OCI-LY1 (cell line): ENCODE results near the gene KLHL40.

Experiments used
- H2AFZ ChIP-seq: fragments of 200-600 bp; sonication (generic), shearing (Covaris generic); 2 replicates; pipeline ENCODE4 v1.6.0; 2014; ENCODE audit warnings: antibody characterized with exemption, mild to moderate bottlenecking, low read length
- H3F3A ChIP-seq: fragments of 200-600 bp; sonication (generic), shearing (Covaris generic); 2 replicates; pipeline ENCODE4 v1.6.0; 2014; ENCODE audit warnings: mild to moderate bottlenecking, antibody characterized with exemption, low read length, moderate library complexity; ENCODE audit not compliant: insufficient read depth
- H3K27ac ChIP-seq: fragments of 200-600 bp; sonication (generic); 2 replicates; pipeline ENCODE4 v1.5.1; 2014; ENCODE audit warnings: low read length, mixed run types, mild to moderate bottlenecking, low read depth; ENCODE audit not compliant: poor library complexity, severe bottlenecking
- H3K27me3 ChIP-seq: fragments of 200-600 bp; sonication (generic); 2 replicates; pipeline ENCODE4 v1.6.0; 2014; ENCODE audit warnings: antibody characterized with exemption, mild to moderate bottlenecking, low read length, moderate library complexity; ENCODE audit not compliant: insufficient read depth
- H3K36me3 ChIP-seq: fragments of 200-600 bp; sonication (generic); 2 replicates; pipeline ENCODE4 v1.6.1; 2014; ENCODE audit warnings: mild to moderate bottlenecking, antibody characterized with exemption, low read length, moderate library complexity, mixed read lengths; ENCODE audit not compliant: insufficient read depth
- H3K4me1 ChIP-seq: fragments of 200-600 bp; sonication (generic); 2 replicates; pipeline ENCODE4 v1.5.1; 2014; ENCODE audit warnings: mild to moderate bottlenecking, low read length, moderate library complexity; ENCODE audit not compliant: insufficient read depth, severe bottlenecking
- H3K4me2 ChIP-seq: fragments of 200-600 bp; sonication (generic), shearing (Covaris generic); 2 replicates; pipeline ENCODE4 v1.6.1; 2014; ENCODE audit warnings: low read length
- H3K4me3 ChIP-seq: fragments of 200-600 bp; sonication (generic); 2 replicates; pipeline ENCODE4 v1.5.1; 2014; ENCODE audit warnings: low read length, low read depth, mild to moderate bottlenecking, mixed read lengths; ENCODE audit not compliant: poor library complexity, severe bottlenecking
- H3K79me2 ChIP-seq: fragments of 200-600 bp; shearing (Covaris generic); 2 replicates; pipeline ENCODE4 v1.6.1; 2016; ENCODE audit warnings: mixed run types, low read length, mixed read lengths; ENCODE audit not compliant: insufficient read depth
- H3K9ac ChIP-seq: fragments of 200-600 bp; sonication (generic), shearing (Covaris generic); 2 replicates; pipeline ENCODE4 v1.6.1; 2014; ENCODE audit warnings: mild to moderate bottlenecking, low read length, mixed read lengths
- H3K9me2 ChIP-seq: fragments of 200-600 bp; sonication (generic), shearing (Covaris generic); 2 replicates; pipeline ENCODE4 v1.6.1; 2014; ENCODE audit warnings: low read depth, mild to moderate bottlenecking, low read length, mixed read lengths
- H3K9me3 ChIP-seq: fragments of 200-600 bp; shearing (Covaris generic); 2 replicates; pipeline ENCODE4 v1.6.1; 2014; ENCODE audit warnings: low read length, mixed read lengths
- H4K20me1 ChIP-seq: fragments of 200-600 bp; sonication (generic), shearing (Covaris generic); 2 replicates; pipeline ENCODE4 v1.6.0; 2016; ENCODE audit warnings: mild to moderate bottlenecking, low read length; ENCODE audit not compliant: insufficient read depth
- EZH2 ChIP-seq: fragments of 200-600 bp; sonication (generic), shearing (Covaris generic); IDR thresholded peaks from 2 replicates; pipeline ENCODE4 v1.8.0; 2017; ENCODE audit warnings: borderline replicate concordance, mixed run types, mild to moderate bottlenecking, antibody characterized with exemption, low read length, moderate library complexity, mixed read lengths
- TF ChIP-seq, protein P1 (sequence below): fragments of 200-600 bp; sonication (generic), shearing (Covaris generic); IDR thresholded peaks from 2 replicates; pipeline ENCODE4 v1.5.1; 2017; ENCODE audit warnings: mild to moderate bottlenecking, antibody characterized with exemption, low read length, moderate library complexity, mixed read lengths

Gene KLHL40

GRCh38 chr3:42647821-42648459, 37.4 kb upstream of the KLHL40 start:
- no peak overlapping the region for H3K4me3 ChIP-seq
- no peaks in the 10 kb centered on the region for H3K4me1 ChIP-seq
- no peaks in the 10 kb centered on the region for H3F3A ChIP-seq
- TF ChIP-seq EZH2: no peak
- TF ChIP-seq, protein P1, sequence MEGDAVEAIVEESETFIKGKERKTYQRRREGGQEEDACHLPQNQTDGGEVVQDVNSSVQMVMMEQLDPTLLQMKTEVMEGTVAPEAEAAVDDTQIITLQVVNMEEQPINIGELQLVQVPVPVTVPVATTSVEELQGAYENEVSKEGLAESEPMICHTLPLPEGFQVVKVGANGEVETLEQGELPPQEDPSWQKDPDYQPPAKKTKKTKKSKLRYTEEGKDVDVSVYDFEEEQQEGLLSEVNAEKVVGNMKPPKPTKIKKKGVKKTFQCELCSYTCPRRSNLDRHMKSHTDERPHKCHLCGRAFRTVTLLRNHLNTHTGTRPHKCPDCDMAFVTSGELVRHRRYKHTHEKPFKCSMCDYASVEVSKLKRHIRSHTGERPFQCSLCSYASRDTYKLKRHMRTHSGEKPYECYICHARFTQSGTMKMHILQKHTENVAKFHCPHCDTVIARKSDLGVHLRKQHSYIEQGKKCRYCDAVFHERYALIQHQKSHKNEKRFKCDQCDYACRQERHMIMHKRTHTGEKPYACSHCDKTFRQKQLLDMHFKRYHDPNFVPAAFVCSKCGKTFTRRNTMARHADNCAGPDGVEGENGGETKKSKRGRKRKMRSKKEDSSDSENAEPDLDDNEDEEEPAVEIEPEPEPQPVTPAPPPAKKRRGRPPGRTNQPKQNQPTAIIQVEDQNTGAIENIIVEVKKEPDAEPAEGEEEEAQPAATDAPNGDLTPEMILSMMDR: no peak
- no peaks in the 10 kb centered on the region for H3K27me3 ChIP-seq
- no peak overlapping the region for H2AFZ ChIP-seq
- H4K20me1 ChIP-seq: no peaks in the 10 kb centered on the region
- H3K4me2 ChIP-seq: no peak overlapping the region
- peaks cover 62% of the 10 kb centered on the region for H3K36me3 ChIP-seq
- no peaks in the 10 kb centered on the region for H3K79me2 ChIP-seq
- H3K27ac ChIP-seq: no peak overlapping the region
- H3K9me2 ChIP-seq: no peaks in the 10 kb centered on the region
- no peak overlapping the region for H3K9ac ChIP-seq
- no peaks in the 10 kb centered on the region for H3K9me3 ChIP-seq

GRCh38 chr3:42649006-42649405, 36.3 kb upstream of the KLHL40 start:
- H3K36me3 ChIP-seq: peaks cover 51% of the 10 kb centered on the region
- no peak overlapping the region for H2AFZ ChIP-seq
- H3F3A ChIP-seq: no peaks in the 10 kb centered on the region
- no peaks in the 10 kb centered on the region for H3K4me1 ChIP-seq
- no peaks in the 10 kb centered on the region for H3K9me2 ChIP-seq
- no peaks in the 10 kb centered on the region for H3K27me3 ChIP-seq
- H3K4me3 ChIP-seq: no peak overlapping the region
- no peak overlapping the region for H3K4me2 ChIP-seq
- no peak overlapping the region for H3K27ac ChIP-seq
- no peaks in the 10 kb centered on the region for H3K9me3 ChIP-seq
- H3K9ac ChIP-seq: no peak overlapping the region
- H4K20me1 ChIP-seq: no peaks in the 10 kb centered on the region
- TF ChIP-seq, protein P1: no peak
- no peak for TF ChIP-seq EZH2
- H3K79me2 ChIP-seq: no peaks in the 10 kb centered on the region

DNA sequence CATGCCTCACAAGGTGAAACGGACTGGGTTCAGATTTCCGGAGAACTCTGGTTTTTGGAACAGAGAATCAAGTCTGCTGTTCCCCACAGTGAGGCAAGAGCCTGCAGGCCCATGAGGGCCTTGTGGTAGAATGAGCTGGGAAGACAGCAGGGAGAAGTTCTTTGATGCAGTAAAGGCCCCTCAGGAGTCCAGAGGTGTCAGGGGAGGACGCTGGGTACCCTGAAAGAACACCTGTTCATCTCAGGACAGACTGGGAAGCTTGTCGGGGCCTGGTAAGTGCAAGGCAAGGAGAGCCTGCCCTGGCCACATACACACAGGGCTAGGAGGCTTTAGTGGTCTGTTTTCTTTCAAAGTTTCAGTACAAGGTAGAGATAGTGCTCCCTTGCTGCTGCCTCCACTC, 35.6 kb upstream of the KLHL40 start:
- no peaks in the 10 kb centered on the region for H3K27me3 ChIP-seq
- no peak overlapping the region for H3K4me2 ChIP-seq
- H3K4me1 ChIP-seq: peaks cover 3% of the 10 kb centered on the region
- peaks cover 44% of the 10 kb centered on the region for H3K36me3 ChIP-seq
- TF ChIP-seq, protein P1: no peak
- TF ChIP-seq EZH2: no peak
- no peaks in the 10 kb centered on the region for H3K9me2 ChIP-seq
- no peaks in the 10 kb centered on the region for H4K20me1 ChIP-seq
- no peak overlapping the region for H3K9ac ChIP-seq
- no peaks in the 10 kb centered on the region for H3K79me2 ChIP-seq
- H2AFZ ChIP-seq: no peak overlapping the region
- H3K9me3 ChIP-seq: no peaks in the 10 kb centered on the region
- no peak overlapping the region for H3K4me3 ChIP-seq
- no peak overlapping the region for H3K27ac ChIP-seq
- H3F3A ChIP-seq: no peaks in the 10 kb centered on the region
